GM12891 (cell line): ENCODE data around the gene RFWD3.
A peak's percentile ranks its signal among the peaks of the same experiment; 100 is the strongest.

Experiments used
- PAX5 ChIP-seq: IDR thresholded peaks from 2 replicates; pipeline ENCODE4 v1.6.1; 2011; ENCODE audit warnings: low read length, moderate library complexity, mild to moderate bottlenecking; ENCODE audit not compliant: insufficient read depth, severe bottlenecking
- POLR2A ChIP-seq: IDR thresholded peaks from 2 replicates; pipeline ENCODE4 v1.6.1; 2011; ENCODE audit warnings: low read depth, low read length, control low read depth
- POU2F2 ChIP-seq: IDR thresholded peaks from 2 replicates; pipeline ENCODE4 v1.6.1; 2011; ENCODE audit warnings: low read depth, mild to moderate bottlenecking, control low read depth, low read length, moderate library complexity
- SPI1 ChIP-seq: IDR thresholded peaks from 2 replicates; pipeline ENCODE4 v1.6.1; 2011; ENCODE audit warnings: low read depth, low read length, control low read depth

- TF ChIP-seq SPI1 (no peak), POLR2A (peak; percentile 93), POU2F2 (peak; percentile 93), PAX5 (no peak)
Observed at GRCh38 chr16:74606521-74607309, 60.0 kb downstream of the RFWD3 start, which contains the start of gene GLG1.
